ENCODE results near the gene CCDC69. TPM values are rescaled to one million over a fixed set of nuclear protein-coding genes. Genes with fewer than 3 reads are reported as not detected.
A peak's percentile ranks its signal among the peaks of the same experiment; 100 is the strongest.
"Not testable (repeated sequence)": the region's sequence is repeated elsewhere in the genome, so short reads cannot be mapped to it uniquely, and the experiment has no call there.

The CCDC69 gene
- polyA plus RNA-seq, 3 donors, result 5.1 to 5.5 (median 5.2) TPM

- no peak for DNase-seq
Measured at GRCh38 chr5:151249281-151249680, 25.4 kb upstream of the CCDC69 start.

GRCh38 chr5:151248651-151249050 is 24.8 kb upstream of the CCDC69 start:
- DNase-seq, result no peak

- no peak for DNase-seq
Measured at GRCh38 chr5:151245680-151246219, 21.9 kb upstream of the CCDC69 start.

- DNase-seq, result no peak
Measured at GRCh38 chr5:151244206-151244605, 20.3 kb upstream of the CCDC69 start.

DNA sequence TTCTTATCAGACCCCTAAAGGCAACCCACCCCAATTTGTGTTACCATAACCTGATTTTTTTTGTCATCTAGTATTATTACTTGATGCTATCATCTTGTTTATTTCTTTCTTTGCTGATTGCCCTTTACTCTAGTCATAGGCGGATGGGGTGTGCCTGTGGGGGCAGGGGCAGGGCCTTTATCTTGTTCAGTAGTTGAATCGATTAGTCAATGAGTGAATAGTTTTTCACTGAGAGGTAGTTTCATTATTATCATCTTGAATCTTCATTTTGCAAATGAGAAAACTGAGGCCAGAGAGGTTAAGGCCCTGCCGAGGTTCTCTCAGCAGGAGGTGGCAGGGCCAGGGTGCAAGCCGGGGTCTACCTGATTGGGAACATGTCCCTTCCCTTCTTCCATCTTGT is 19.7 kb upstream of the CCDC69 start:
- no peak for DNase-seq

DNA sequence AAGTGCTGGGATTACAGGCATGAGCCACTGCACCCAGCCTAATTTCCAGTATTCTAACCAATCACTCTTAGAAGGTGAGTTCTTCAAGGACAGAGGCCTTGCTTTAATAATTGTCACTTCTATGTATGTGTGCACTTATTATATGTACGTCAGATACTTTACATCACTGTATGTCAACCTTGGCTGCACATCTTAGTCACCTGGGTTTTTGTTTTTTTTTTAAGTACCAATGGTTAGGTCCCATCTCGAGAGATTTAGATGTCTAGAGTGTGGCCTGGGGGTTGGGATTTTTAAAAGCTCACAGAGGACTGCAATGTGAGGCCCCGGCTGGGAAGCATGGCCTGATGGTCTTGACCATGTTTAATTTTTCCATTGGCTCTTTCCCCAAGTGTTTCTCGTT is 19.2 kb upstream of the CCDC69 start:
- no peak for DNase-seq

- DNase-seq, result no peak
Measured at GRCh38 chr5:151240924-151241635, 17.2 kb upstream of the CCDC69 start.

- not testable (repeated sequence) for DNase-seq
Measured at GRCh38 chr5:151240268-151240835, 16.5 kb upstream of the CCDC69 start.

GRCh38 chr5:151239237-151239861 is 15.5 kb upstream of the CCDC69 start:
- DNase-seq, result peak; percentile 67

- DNase-seq, result no peak
Measured at GRCh38 chr5:151238303-151238741, 14.4 kb upstream of the CCDC69 start.

- DNase-seq, result no peak
Measured at GRCh38 chr5:151237685-151238084, 13.8 kb upstream of the CCDC69 start.

GRCh38 chr5:151236888-151237287 is 13.0 kb upstream of the CCDC69 start:
- DNase-seq, result no peak

GRCh38 chr5:151235239-151235571 is 11.3 kb upstream of the CCDC69 start:
- DNase-seq, result not testable (repeated sequence)

DNA sequence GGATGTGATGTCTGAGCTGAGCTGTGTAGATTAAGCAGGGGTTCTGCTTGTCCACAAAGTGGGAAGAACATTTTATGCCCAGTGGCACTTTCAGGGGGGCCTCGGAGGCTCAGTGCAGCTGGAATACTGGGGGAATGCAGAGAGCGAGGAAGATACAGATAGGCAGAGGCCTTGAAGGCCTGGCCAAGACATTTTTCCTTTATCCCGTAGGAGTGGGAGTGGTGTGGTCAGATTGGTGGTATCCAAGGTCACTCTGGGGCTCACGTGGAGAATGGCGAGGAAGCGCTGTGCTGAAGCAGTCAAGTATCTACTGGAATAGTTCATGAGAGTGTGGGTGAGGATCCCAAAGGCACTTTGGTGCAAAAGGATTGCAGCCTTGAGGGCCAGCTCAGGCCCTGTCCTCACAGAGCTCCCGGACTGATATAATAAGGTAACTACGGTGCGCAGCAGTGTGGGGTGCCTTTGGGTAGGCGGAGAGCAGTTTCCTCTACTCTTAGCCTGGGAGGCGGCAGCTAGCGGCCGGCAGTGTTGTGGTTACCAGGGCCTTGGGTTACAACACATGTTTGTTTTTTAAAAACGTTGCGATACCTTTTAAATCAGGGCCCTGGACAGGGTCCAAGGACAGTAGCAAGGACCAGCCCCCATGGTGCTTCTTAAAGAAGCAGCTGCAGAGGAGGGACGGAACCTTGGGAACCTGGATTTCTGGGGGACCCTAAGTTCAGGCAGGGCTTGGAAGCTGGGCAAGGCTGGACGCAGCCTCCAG is 10.8 kb upstream of the CCDC69 start:
- DNase-seq, result no peak

GRCh38 chr5:151233616-151234085 is 9.8 kb upstream of the CCDC69 start:
- no peak for DNase-seq

- DNase-seq, result no peak
Measured at GRCh38 chr5:151231359-151231758, 7.5 kb upstream of the CCDC69 start.

- DNase-seq, result no peak
Measured at GRCh38 chr5:151230048-151230680, 6.3 kb upstream of the CCDC69 start.

DNA sequence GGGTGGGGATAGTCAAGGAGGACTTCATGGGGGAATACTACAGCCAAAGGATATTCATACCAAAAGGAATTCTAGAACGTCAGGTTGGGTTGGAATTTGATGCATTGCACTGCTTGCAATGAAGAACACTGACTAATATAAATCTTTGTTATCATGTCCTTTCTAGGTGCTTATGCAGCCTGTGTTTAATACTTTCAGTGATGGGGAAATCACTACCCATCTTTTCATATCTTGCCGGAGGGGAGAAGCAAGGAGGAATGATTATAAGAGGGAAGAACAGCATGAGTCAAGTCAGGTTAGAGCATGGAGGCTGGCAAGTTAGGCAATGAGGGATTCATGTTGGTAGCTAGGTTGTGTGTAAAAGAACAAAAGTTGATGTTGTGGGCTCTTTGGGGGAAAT is 5.1 kb upstream of the CCDC69 start:
- DNase-seq, result no peak

- DNase-seq, result no peak
Measured at GRCh38 chr5:151227918-151228447, 4.1 kb upstream of the CCDC69 start.

- no peak for DNase-seq
Measured at GRCh38 chr5:151225475-151225874, 1.6 kb upstream of the CCDC69 start.

- DNase-seq, result no peak
Measured at GRCh38 chr5:151225071-151225470, 1.2 kb upstream of the CCDC69 start.

DNA sequence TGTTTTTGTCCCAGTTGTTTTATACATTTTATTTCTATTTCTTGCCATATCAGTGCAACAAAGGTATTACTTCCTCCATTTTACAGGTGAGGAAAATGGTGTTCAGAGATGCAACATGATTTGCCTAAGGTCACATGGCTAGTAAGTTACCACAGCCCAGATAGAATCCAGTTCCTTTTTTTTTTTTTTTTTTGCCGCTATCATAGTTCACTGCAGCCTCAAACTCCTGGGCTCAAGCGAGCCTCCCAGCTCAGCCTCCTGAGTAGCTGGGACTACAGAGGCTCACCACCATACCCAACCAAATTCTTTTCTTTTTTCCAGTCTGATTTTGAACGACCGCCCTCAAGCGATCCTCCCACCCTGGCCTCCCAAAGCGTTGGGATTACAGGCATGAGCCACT is 480 bp upstream of the CCDC69 start:
- DNase-seq, result no peak
